Panc1 (cell line): ENCODE results near the gene CNTN1. TPM values are rescaled to one million over a fixed set of nuclear protein-coding genes. Genes with fewer than 3 reads are reported as not detected.

Experiments used
- ATAC-seq: fragments of 200-7000 bp; cut with Tn5 transposase; 2 replicates; pipeline ENCODE4 v1.9.1; 2020; ENCODE audit warnings: mild to moderate bottlenecking, moderate library complexity
- BruUV-seq: library from RNA; stranded (reverse); fragments of 400-500 nt; replicated peaks from 2 replicates; lab custom pipeline; 2021; lab: Mats Ljungman, UMichigan
- CTCF ChIA-PET: fragments of 300-600 bp; sonication (Branson Sonifier 250); formaldehyde crosslinking; loops from one replicate; lab custom pipeline; 2022; ENCODE audit warnings: antibody characterized with exemption; lab: Charles Lee
- POLR2A ChIA-PET: fragments of 300-600 bp; sonication (Branson Sonifier 250); formaldehyde crosslinking; loops from one replicate; lab custom pipeline; 2022; ENCODE audit warnings: antibody characterized with exemption; lab: Charles Lee
- DNase-seq: peaks from one replicate; pipeline ENCODE4 v3.0.0-alpha.2; 2010; ENCODE audit warnings: low read depth, low spot score
- H3K27ac ChIP-seq: 2 replicates; pipeline ENCODE4 v1.5.1; 2011; ENCODE audit warnings: mild to moderate bottlenecking, low read length, inconsistent platforms
- H3K27me3 ChIP-seq: fragments of 200-500 bp; sonication (Bioruptor generic); 2 replicates; pipeline ENCODE4 v1.6.0; 2014; ENCODE audit warnings: low read length, inconsistent platforms; ENCODE audit not compliant: control insufficient read depth, insufficient read depth
- H3K36me3 ChIP-seq: fragments of 200-500 bp; sonication (Bioruptor generic); 2 replicates; pipeline ENCODE4 v1.5.1; 2014; ENCODE audit warnings: inconsistent platforms, mild to moderate bottlenecking, low read length, moderate library complexity; ENCODE audit not compliant: control insufficient read depth, insufficient read depth
- H3K4me1 ChIP-seq: 2 replicates; pipeline ENCODE4 v1.5.1; 2011; ENCODE audit warnings: inconsistent platforms, mild to moderate bottlenecking, low read length, moderate library complexity; ENCODE audit not compliant: control insufficient read depth, insufficient read depth
- H3K4me3 ChIP-seq, 2 experiments: 2 replicates each; pipeline ENCODE4 v1.5.1; 2011 to 2012; ENCODE audit warnings: low read depth in 2 of 2, low read length in 2 of 2, mild to moderate bottlenecking in 2 of 2, inconsistent platforms in 1 of 2, moderate library complexity in 1 of 2
- H3K9me3 ChIP-seq: fragments of 200-500 bp; sonication (Bioruptor generic); 2 replicates; pipeline ENCODE4 v1.5.1; 2014; ENCODE audit warnings: low read depth, mild to moderate bottlenecking, inconsistent platforms, low read length, moderate library complexity; ENCODE audit not compliant: control insufficient read depth, insufficient read depth
- CTCF ChIP-seq: fragments of 450-650 bp; IDR thresholded peaks from 2 replicates; pipeline ENCODE4 v1.5.1; 2017; ENCODE audit warnings: mild to moderate bottlenecking
- POLR2AphosphoS5 ChIP-seq: IDR thresholded peaks from 2 replicates; pipeline ENCODE4 v1.6.1; 2012; ENCODE audit warnings: mild to moderate bottlenecking, low read depth, low read length, moderate library complexity
- REST ChIP-seq, 2 experiments: IDR thresholded peaks; 2 replicates each; pipeline ENCODE4 v1.6.1; 2011 to 2012; ENCODE audit warnings: low read depth in 2 of 2, control low read depth in 1 of 2, low read length in 1 of 2, mild to moderate bottlenecking in 1 of 2, moderate library complexity in 1 of 2; ENCODE audit not compliant: insufficient read depth in 1 of 2
- SIN3A ChIP-seq: IDR thresholded peaks from 2 replicates; pipeline ENCODE4 v1.6.1; 2012; ENCODE audit warnings: low read depth, mild to moderate bottlenecking, low read length, moderate library complexity, borderline replicate concordance; ENCODE audit not compliant: insufficient read depth
- TCF7L2 ChIP-seq: IDR thresholded peaks from 2 replicates; pipeline ENCODE4 v1.6.1; 2011; ENCODE audit warnings: mild to moderate bottlenecking, low read depth, low read length, inconsistent platforms
- in situ Hi-C: cut with HindIII; loops from 2 replicates; pipeline ENCODE4 v1.10.0; 2016; ENCODE audit warnings: low sequenced_read_pairs, low pct_unique_long_range_greater_than_20kb
- intact Hi-C: fragments of 100-400 bp; cut with micrococcal nuclease; formaldehyde crosslinking; loops from one replicate; pipeline ENCODE4 v1.10.0; 2022; ENCODE audit not compliant: unreplicated experiment
- total RNA-seq: library from RNA; stranded (reverse); gene quantifications from one replicate; pipeline ENCODE4 v1.2.1, GENCODE V29; 2021; ENCODE audit not compliant: unreplicated experiment

CNTN1 gene
- total RNA-seq, 1 experiment from 2014 or later = not detected

- Histone ChIP-seq H3K27ac (no peak overlapping the region), H3K4me3 (no peak overlapping the region), H3K9me3 (no peaks in the 10 kb centered on the region), H3K36me3 (no peaks in the 10 kb centered on the region; the same call in 1 of the 2 replicates), H3K27me3 (no peaks in the 10 kb centered on the region), H3K4me1 (no peaks in the 10 kb centered on the region)
- intact Hi-C loops = no loop called here
- BruUV-seq = no TSS peak
- ATAC-seq = no peak
- DNase-seq = no peak
- ChIA-PET CTCF (no interaction called here), POLR2A (no interaction called here)
- in situ Hi-C loops = no loop called here
- TF ChIP-seq REST (IDR thresholded peaks at IDR 0.05; ENCODE audit: insufficient read depth in 1 of 2, low read depth in 2 of 2, low read length in 1 of 2) = no peak
- no peak for TF ChIP-seq TCF7L2
- TF ChIP-seq CTCF = no peak
- TF ChIP-seq POLR2AphosphoS5 = no peak
- TF ChIP-seq SIN3A = no peak
Observed at GRCh38 chr12:41019461-41019860, 327.2 kb downstream of the CNTN1 start.

- no peaks in the 10 kb centered on the region for H3K9me3 ChIP-seq
- BruUV-seq = no TSS peak
- no peak overlapping the region for H3K4me3 ChIP-seq
- in situ Hi-C loops = no loop called here
- DNase-seq (no peak), ATAC-seq (no peak)
- CTCF ChIA-PET = no interaction called here
- H3K4me1 ChIP-seq = no peaks in the 10 kb centered on the region
- TF ChIP-seq REST (IDR thresholded peaks at IDR 0.05; ENCODE audit: insufficient read depth in 1 of 2, low read depth in 2 of 2, low read length in 1 of 2) (no peak), CTCF (no peak), TCF7L2 (no peak), SIN3A (no peak), POLR2AphosphoS5 (no peak)
- intact Hi-C loops = no loop called here
- no peaks in the 10 kb centered on the region; the same call in 1 of the 2 replicates for H3K36me3 ChIP-seq
- H3K27ac ChIP-seq = no peak overlapping the region
- no peaks in the 10 kb centered on the region for H3K27me3 ChIP-seq
- POLR2A ChIA-PET = no interaction called here
Observed at GRCh38 chr12:41023836-41024235, 331.6 kb downstream of the CNTN1 start.
